ENCODE data around the gene TEC. TPM values are rescaled to one million over a fixed set of nuclear protein-coding genes. Genes with fewer than 3 reads are reported as not detected.
A peak's percentile ranks its signal among the peaks of the same experiment; 100 is the strongest.

Gene TEC
- total and polyA plus RNA-seq, 9 of the 15 experiments (the other 6 are each of a cell fraction or from before 2014, with no cell fraction given), result 5.3 to 14.7 (median 8.8) TPM

DNA sequence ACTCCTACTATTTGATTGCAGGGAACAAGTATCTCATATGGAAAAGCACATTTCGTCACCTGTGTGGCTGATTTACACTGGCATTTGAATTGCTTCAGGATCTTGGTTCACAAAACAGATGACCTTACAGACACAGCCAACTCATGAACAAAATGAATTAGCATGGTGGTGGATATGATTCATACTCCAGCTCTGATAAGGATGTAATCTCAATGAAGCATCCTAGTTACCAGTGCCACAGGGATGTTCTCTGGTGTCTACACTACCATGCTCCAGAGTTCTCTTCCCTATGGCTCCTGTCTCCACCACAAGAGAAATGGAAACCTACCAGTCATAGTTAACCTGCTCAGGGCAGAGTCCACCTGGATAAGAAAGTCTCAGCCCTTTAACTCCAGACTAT, 40.7 kb downstream of the TEC start (continued):
- TF ChIP-seq, protein P1, sequence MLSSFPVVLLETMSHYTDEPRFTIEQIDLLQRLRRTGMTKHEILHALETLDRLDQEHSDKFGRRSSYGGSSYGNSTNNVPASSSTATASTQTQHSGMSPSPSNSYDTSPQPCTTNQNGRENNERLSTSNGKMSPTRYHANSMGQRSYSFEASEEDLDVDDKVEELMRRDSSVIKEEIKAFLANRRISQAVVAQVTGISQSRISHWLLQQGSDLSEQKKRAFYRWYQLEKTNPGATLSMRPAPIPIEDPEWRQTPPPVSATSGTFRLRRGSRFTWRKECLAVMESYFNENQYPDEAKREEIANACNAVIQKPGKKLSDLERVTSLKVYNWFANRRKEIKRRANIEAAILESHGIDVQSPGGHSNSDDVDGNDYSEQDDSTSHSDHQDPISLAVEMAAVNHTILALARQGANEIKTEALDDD (IDR thresholded peaks at IDR 0.05), result peak; percentile 87
- TF ChIP-seq GABPB1 (CRISPR knock-in tag; IDR thresholded peaks at IDR 0.05) (no peak), RNF2 (IDR thresholded peaks at IDR 0.05) (no peak), CHCHD3 (CRISPR knock-in tag; IDR thresholded peaks at IDR 0.05) (no peak), SETDB1 (IDR thresholded peaks at IDR 0.05; ENCODE audit: low read length) (no peak), ADNP (tag; IDR thresholded peaks at IDR 0.05) (no peak), ZNF707 (CRISPR knock-in tag; conservative IDR thresholded peaks at IDR 0.05) (no peak), ZNF197 (CRISPR knock-in tag; IDR thresholded peaks at IDR 0.05; ENCODE audit: low read depth) (no peak), TBL1XR1 (IDR thresholded peaks at IDR 0.05; ENCODE audit: low read length in 2 of 2) (no peak), SMARCA4 (IDR thresholded peaks at IDR 0.05) (peak; percentile 48; the same call in 1 of the 2 replicates), RAD51 (IDR thresholded peaks at IDR 0.05; ENCODE audit: borderline replicate concordance, low read depth) (no peak), PTTG1 (tag; IDR thresholded peaks at IDR 0.05; ENCODE audit: low read depth) (no peak), JUND (IDR thresholded peaks at IDR 0.05; ENCODE audit: borderline replicate concordance, low read depth, low read length) (peak; percentile 88), JUND (tag; IDR thresholded peaks at IDR 0.05; ENCODE audit: borderline replicate concordance, low read depth, low read length) (peak; percentile 86; the same call in 2 of the 3 replicates), BRCA1 (IDR thresholded peaks at IDR 0.05) (no peak), BRCA1 (CRISPR knock-in tag; IDR thresholded peaks at IDR 0.05) (no peak), JUNB (CRISPR knock-in tag; conservative IDR thresholded peaks at IDR 0.05) (no peak), ARID1B (IDR thresholded peaks at IDR 0.05) (peak; percentile 68), CBFA2T2 (conservative IDR thresholded peaks at IDR 0.05) (peak; percentile 25; the same call in 1 of the 2 replicates), FIP1L1 (IDR thresholded peaks at IDR 0.05; ENCODE audit: low read depth, low read length, poor library complexity, severe bottlenecking) (no peak), PRPF4 (IDR thresholded peaks at IDR 0.05; ENCODE audit: insufficient read depth, low read depth, low read length, poor library complexity, severe bottlenecking) (no peak)
- TF ChIP-seq, protein P2, sequence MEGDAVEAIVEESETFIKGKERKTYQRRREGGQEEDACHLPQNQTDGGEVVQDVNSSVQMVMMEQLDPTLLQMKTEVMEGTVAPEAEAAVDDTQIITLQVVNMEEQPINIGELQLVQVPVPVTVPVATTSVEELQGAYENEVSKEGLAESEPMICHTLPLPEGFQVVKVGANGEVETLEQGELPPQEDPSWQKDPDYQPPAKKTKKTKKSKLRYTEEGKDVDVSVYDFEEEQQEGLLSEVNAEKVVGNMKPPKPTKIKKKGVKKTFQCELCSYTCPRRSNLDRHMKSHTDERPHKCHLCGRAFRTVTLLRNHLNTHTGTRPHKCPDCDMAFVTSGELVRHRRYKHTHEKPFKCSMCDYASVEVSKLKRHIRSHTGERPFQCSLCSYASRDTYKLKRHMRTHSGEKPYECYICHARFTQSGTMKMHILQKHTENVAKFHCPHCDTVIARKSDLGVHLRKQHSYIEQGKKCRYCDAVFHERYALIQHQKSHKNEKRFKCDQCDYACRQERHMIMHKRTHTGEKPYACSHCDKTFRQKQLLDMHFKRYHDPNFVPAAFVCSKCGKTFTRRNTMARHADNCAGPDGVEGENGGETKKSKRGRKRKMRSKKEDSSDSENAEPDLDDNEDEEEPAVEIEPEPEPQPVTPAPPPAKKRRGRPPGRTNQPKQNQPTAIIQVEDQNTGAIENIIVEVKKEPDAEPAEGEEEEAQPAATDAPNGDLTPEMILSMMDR (IDR thresholded peaks at IDR 0.05 in 2 of 3, conservative IDR thresholded peaks at IDR 0.05 in 1 of 3; ENCODE audit: insufficient read depth in 2 of 3, low read depth in 1 of 3, low read length in 3 of 3), result peak in 1 of 3 experiments; percentile 0; a peak in 1 of 6 replicates
- TF ChIP-seq, protein P3, sequence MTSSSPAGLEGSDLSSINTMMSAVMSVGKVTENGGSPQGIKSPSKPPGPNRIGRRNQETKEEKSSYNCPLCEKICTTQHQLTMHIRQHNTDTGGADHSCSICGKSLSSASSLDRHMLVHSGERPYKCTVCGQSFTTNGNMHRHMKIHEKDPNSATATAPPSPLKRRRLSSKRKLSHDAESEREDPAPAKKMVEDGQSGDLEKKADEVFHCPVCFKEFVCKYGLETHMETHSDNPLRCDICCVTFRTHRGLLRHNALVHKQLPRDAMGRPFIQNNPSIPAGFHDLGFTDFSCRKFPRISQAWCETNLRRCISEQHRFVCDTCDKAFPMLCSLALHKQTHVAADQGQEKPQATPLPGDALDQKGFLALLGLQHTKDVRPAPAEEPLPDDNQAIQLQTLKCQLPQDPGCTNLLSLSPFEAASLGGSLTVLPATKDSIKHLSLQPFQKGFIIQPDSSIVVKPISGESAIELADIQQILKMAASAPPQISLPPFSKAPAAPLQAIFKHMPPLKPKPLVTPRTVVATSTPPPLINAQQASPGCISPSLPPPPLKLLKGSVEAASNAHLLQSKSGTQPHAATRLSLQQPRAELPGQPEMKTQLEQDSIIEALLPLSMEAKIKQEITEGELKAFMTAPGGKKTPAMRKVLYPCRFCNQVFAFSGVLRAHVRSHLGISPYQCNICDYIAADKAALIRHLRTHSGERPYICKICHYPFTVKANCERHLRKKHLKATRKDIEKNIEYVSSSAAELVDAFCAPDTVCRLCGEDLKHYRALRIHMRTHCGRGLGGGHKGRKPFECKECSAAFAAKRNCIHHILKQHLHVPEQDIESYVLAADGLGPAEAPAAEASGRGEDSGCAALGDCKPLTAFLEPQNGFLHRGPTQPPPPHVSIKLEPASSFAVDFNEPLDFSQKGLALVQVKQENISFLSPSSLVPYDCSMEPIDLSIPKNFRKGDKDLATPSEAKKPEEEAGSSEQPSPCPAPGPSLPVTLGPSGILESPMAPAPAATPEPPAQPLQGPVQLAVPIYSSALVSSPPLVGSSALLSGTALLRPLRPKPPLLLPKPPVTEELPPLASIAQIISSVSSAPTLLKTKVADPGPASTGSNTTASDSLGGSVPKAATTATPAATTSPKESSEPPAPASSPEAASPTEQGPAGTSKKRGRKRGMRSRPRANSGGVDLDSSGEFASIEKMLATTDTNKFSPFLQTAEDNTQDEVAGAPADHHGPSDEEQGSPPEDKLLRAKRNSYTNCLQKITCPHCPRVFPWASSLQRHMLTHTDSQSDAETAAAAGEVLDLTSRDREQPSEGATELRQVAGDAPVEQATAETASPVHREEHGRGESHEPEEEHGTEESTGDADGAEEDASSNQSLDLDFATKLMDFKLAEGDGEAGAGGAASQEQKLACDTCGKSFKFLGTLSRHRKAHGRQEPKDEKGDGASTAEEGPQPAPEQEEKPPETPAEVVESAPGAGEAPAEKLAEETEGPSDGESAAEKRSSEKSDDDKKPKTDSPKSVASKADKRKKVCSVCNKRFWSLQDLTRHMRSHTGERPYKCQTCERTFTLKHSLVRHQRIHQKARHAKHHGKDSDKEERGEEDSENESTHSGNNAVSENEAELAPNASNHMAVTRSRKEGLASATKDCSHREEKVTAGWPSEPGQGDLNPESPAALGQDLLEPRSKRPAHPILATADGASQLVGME (CRISPR knock-in tag; IDR thresholded peaks at IDR 0.05), result no peak

Data from K562 (cell line).